Erythroblast (primary cell): ENCODE measurements around the gene SMC1B.

Experiments
- DNase-seq, 2 experiments: peaks; one replicate each; lab custom pipeline; 2025; lab: John Stamatoyannopoulos, UW
- GATA1 ChIP-seq: IDR thresholded peaks from 2 replicates; pipeline ENCODE4 v1.6.1; 2011; ENCODE audit warnings: low read depth, mild to moderate bottlenecking, control low read depth, low read length, moderate library complexity
- POLR2A ChIP-seq: IDR thresholded peaks from 2 replicates; pipeline ENCODE4 v1.6.1; 2011; ENCODE audit warnings: mild to moderate bottlenecking, low read length

The SMC1B gene

GRCh38 chr22:45317551-45318167 is 95.7 kb downstream of the SMC1B start:
- TF ChIP-seq POLR2A (no peak), GATA1 (no peak)
- peak in 1 of 2 experiments; percentile 38 for DNase-seq

- TF ChIP-seq GATA1: no peak
- no peak for TF ChIP-seq POLR2A
- peak; percentile 15 to 28 for DNase-seq
Measured at GRCh38 chr22:45316796-45317526, 96.4 kb downstream of the SMC1B start.

DNA sequence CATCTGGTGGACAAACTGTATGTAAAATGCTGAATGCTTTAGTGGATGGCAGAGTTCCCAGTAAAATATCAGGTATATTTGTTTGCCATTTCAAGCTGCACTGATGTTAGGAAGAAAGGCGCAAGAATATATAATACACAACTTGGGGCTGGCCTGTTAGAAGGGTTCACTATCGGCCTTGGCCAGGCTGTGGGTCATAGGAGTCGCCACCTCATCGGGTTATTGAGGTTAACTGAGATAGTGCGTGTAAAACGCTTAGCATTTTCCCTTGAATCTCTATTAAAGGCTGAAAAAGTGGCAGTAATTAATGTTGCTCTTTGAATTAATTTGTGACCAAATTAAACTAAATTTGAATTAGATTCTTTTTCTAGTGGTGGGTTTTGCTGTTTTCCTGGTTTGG is 98.6 kb downstream of the SMC1B start:
- no peak for TF ChIP-seq GATA1
- TF ChIP-seq POLR2A: no peak
- DNase-seq: peak; percentile 80 to 87

DNA sequence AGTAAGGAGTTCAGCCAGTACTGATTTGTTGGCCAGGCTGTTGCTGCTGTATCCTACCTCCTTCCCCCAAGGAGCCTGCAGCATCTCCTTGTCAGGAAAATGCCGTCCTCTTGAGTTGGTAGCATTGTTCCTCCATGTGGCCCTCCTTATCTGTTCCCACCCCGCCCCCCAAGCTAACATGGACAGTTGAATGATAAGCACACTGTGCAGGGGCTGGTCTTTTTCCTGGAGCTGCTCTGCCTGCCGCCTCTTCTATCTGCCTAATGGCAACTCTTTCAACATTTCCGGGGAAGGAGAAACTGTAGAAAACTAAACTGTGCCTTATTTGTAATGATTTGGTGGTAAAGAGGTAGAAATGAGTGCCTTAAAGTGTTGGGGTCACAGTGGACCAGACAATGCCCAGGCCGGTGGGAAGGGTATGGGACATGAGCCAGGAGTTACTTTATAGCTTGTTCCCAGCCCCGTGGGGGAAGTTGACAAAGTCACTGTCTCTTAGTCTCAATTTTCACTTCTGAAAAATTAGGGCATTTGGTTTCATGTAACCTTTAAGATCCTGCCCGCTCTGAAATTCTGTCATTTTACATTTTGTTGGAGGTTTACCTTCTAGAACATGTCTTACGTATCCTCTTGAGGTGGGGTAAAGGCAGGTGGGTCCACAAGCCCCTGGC is 99.2 kb downstream of the SMC1B start:
- peak; percentile 87 to 94 for DNase-seq
- TF ChIP-seq POLR2A: peak; percentile 67
- peak; percentile 77 for TF ChIP-seq GATA1

DNA sequence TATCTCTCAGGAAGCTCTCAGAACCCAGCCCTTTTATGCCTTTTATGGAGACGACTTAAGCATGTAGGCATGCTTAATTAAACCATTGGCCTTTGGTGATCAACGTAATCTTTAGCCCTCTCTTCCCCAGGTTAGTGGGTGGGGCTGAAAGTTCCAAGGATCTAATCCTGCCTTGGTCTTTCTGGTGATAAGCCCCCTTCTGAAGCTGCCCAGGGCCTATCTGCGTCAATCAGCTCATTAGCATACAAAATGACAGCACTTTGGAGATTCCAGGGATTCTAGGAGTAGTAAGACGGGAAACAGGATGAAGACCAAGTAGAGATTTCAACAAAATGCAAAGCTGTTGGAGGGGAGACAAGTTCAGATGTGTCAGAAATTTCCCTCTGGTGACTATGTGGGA is 100.5 kb downstream of the SMC1B start:
- peak; percentile 14 to 26 for DNase-seq
- TF ChIP-seq POLR2A (no peak), GATA1 (no peak)

- no peak for DNase-seq
Measured at GRCh38 chr22:45312415-45312814, 101.0 kb downstream of the SMC1B start.

DNA sequence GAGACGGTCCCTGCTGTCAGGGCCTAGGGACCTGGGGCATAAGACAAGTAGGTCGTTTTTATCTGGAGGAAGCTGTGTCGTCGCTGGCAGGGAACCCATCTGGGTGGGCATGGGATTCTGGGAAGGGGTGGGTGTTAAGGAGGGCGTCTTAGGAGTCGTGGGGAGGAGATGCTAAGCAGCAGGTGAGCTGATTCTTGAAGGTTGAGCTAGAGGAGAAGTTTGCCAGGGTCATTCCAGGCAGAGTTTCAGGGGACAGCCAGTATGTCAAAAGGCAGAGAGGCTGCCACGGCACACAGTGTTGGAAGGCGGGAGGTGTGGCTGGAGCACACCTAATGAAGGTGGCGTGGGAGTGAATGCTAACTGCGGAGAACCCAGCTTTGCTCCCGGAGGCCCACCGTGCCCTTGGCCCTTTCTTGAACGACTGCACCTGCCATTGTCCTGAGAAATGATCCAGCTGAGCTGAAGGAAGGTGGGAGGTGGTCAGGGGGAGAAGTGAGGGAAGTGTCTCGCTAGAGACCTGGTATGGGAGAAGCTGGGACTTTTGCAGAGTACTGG is 102.3 kb downstream of the SMC1B start:
- peak in 1 of 2 experiments; percentile 60 for DNase-seq
- TF ChIP-seq POLR2A (no peak), GATA1 (no peak)

More at GRCh38 chr22:45312415-45312814, 101.0 kb downstream of the SMC1B start:
- TF ChIP-seq GATA1: no peak
- no peak for TF ChIP-seq POLR2A

GRCh38 chr22:45310331-45310976 is 102.9 kb downstream of the SMC1B start:
- TF ChIP-seq GATA1 (no peak), POLR2A (no peak)
- peak; percentile 49 to 63 for DNase-seq

DNA sequence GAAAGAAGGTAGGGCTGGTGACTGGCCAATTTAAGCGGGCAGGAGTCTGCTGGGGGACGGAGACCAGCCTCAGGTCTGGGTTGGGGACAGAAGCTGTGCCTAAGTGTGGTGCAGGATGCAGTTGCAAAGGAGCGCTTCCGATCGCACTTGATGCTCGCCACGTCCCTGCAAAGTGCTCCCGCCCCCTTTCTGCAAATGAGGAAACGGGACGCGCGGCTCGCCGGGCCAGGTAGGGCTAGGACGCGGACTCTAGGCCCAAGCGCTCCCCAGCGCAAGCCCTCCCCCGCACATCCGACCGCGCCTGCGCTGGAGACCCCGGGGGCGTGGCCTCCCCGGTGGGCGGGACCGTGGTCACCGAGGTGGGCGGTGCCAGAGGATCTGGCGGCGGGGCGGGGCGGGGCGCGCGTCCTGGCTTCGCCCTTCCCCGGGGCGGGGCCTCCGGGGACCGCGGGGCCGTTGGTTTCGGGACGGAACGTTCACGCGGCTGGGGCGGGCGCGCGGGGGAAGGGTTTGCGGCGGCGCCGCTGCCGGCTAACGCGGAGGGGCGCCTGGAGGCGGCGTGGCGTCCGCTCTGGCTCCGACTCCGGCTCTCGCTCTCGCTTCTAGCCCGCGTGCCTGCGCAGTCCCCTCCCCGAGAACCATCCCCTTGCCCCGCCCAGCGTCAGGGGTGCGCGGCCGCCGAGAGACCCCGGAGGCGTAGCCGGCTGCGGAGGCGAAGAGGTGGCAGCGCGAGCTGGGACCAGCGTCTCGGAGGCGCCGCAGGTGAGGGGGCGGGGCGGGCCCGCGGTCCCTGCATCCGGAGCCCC is 103.8 kb downstream of the SMC1B start, which contains the start of gene FAM118A:
Gene FAM118A, plus strand, starts transcription at position 513 of the 806 bp plus-strand sequence. CDS start 12,446 bp downstream, outside the sequence.
- DNase-seq: peak; percentile 94 to 98
- TF ChIP-seq POLR2A (peak; percentile 81), GATA1 (no peak)

DNA sequence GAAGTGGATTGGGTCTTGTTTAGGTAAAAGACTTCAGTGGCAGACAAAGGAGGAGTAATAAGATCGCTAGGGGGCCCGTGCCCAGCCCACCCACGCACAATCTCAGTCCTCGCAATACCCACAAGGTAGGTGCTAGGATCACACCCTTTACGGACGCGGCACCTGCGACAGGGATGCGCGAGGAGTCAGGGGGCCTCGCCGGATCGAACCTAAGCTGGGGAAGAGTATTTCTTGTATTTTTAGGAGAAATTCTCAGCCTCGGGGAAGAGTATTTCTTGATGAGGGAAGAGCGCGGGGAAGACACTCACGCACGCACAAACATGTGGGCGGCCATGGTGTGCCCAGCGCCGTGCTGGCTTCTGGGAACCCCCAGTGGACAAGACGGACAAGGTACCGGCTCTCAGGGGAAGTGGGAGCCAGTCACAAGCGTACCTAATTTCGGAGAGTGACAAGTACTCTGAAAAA is 104.4 kb downstream of the SMC1B start:
- TF ChIP-seq GATA1: no peak
- no peak for TF ChIP-seq POLR2A
- peak in 1 of 2 experiments; percentile 36 for DNase-seq

- no peak for DNase-seq
- no peak for TF ChIP-seq GATA1
- no peak for TF ChIP-seq POLR2A
Measured at GRCh38 chr22:45308391-45308956, 104.9 kb downstream of the SMC1B start.

GRCh38 chr22:45306139-45306538 is 107.3 kb downstream of the SMC1B start:
- TF ChIP-seq GATA1 (no peak), POLR2A (no peak)
- no peak for DNase-seq
